Calu3 (cell line): ENCODE results near the gene NTM. TPM values are rescaled to one million over a fixed set of nuclear protein-coding genes. Genes with fewer than 3 reads are reported as not detected.

ENCODE experiments used
- BruUV-seq: library from RNA; stranded (reverse); fragments of 400-500 nt; replicated peaks from 2 replicates; lab custom pipeline; 2021; lab: Mats Ljungman, UMichigan
- CTCF ChIA-PET: fragments of 300-600 bp; sonication (Branson Sonifier 250); formaldehyde crosslinking; loops from one replicate; lab custom pipeline; 2022; ENCODE audit warnings: antibody characterized with exemption; lab: Charles Lee
- DNase-seq: peaks from one replicate; pipeline ENCODE4 v3.0.0; 2022
- H3K27ac Mint-ChIP-seq: one replicate; pipeline ENCODE4 v1.8.0; 2022; ENCODE audit warnings: mixed read lengths; ENCODE audit not compliant: unreplicated experiment
- H3K27me3 Mint-ChIP-seq: one replicate; pipeline ENCODE4 v1.8.0; 2022; ENCODE audit warnings: mixed read lengths; ENCODE audit not compliant: unreplicated experiment
- H3K36me3 Mint-ChIP-seq: one replicate; pipeline ENCODE4 v1.8.0; 2022; ENCODE audit warnings: mild to moderate bottlenecking, moderate library complexity, mixed read lengths; ENCODE audit not compliant: insufficient read depth, unreplicated experiment
- H3K4me1 Mint-ChIP-seq: one replicate; pipeline ENCODE4 v1.8.0; 2022; ENCODE audit warnings: mild to moderate bottlenecking, low read depth, mixed read lengths; ENCODE audit not compliant: unreplicated experiment
- H3K4me3 Mint-ChIP-seq: one replicate; pipeline ENCODE4 v1.8.0; 2022; ENCODE audit warnings: mild to moderate bottlenecking, low read depth, moderate library complexity, mixed read lengths; ENCODE audit not compliant: unreplicated experiment
- H3K9me3 Mint-ChIP-seq: one replicate; pipeline ENCODE4 v1.8.0; 2022; ENCODE audit warnings: low read depth, mixed read lengths; ENCODE audit not compliant: unreplicated experiment
- intact Hi-C: fragments of 100-400 bp; cut with micrococcal nuclease; formaldehyde crosslinking; loops from one replicate; pipeline ENCODE4 v1.10.0; 2022; ENCODE audit not compliant: unreplicated experiment
- total RNA-seq: library from RNA; stranded (reverse); gene quantifications from 2 replicates; pipeline ENCODE4 v1.2.3, GENCODE V29; 2022
- TF ChIP-seq, protein P1 (sequence below): fragments of 200-600 bp; IDR thresholded peaks from one replicate; pipeline ENCODE4 v1.8.0; 2022; ENCODE audit warnings: antibody characterized with exemption; ENCODE audit not compliant: unreplicated experiment

The NTM gene
- total RNA-seq, 1 experiment from 2014 or later, result not detected

DNA sequence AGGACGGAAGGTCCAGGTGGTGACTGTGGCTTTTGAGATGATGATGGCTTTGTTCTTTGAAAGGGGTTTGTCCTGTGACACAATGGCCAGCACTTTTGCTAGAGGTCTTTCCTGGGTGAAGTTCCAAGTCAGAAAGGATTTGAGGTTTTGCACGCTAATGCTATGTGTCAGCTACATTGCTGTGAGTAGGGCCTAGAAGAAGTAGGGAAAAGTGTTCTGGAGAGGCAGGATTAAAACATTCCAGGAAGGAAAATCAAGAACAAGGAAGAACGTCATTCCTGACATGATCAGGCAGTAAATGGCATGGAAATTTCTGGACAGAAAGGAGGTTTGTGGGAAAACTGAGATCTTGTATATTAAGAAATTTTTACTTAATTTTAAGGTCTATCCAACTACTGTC lies 290.7 kb downstream of the NTM start:
- no TSS peak for BruUV-seq
- TF ChIP-seq, protein P1, sequence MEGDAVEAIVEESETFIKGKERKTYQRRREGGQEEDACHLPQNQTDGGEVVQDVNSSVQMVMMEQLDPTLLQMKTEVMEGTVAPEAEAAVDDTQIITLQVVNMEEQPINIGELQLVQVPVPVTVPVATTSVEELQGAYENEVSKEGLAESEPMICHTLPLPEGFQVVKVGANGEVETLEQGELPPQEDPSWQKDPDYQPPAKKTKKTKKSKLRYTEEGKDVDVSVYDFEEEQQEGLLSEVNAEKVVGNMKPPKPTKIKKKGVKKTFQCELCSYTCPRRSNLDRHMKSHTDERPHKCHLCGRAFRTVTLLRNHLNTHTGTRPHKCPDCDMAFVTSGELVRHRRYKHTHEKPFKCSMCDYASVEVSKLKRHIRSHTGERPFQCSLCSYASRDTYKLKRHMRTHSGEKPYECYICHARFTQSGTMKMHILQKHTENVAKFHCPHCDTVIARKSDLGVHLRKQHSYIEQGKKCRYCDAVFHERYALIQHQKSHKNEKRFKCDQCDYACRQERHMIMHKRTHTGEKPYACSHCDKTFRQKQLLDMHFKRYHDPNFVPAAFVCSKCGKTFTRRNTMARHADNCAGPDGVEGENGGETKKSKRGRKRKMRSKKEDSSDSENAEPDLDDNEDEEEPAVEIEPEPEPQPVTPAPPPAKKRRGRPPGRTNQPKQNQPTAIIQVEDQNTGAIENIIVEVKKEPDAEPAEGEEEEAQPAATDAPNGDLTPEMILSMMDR, result no peak
- CTCF ChIA-PET, result no interaction called here

DNA sequence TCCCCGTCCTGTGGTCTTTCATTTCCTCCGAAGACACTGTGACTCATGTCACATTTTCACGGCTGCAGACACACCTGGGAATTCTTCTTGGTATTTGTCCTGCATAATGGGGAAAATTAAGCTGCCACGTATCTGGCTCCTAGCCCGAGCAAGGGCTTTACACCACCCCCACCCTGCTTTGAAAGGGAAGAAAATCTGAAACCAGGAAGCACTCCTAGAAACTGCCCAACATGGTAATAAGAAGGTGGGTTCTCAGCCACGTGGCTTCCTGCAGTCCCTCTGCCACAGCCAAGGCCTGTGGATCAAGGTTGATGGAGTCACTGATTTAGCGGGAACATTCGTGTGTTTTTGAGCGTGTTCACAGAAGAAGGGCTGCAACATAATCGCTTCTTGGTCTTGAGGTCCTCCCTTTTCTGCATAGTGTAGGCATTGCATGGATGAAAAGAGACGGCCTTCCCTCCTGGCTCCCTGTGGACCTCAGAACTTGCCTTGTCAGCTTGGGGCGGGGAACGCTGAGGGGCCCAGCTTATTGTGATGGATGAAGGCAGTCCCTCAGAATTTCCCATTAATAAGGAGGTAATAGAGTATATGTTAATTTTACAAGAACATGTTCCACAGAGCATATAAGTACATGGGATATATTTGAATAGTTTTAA lies 292.0 kb downstream of the NTM start:
- TF ChIP-seq, protein P1, result no peak

More for the DNA sequence above, 290.7 kb downstream of the NTM start:
- Mint-ChIP-seq H3K27ac (no peak overlapping the region), H3K4me3 (no peak overlapping the region), H3K27me3 (no peaks in the 10 kb centered on the region), H3K9me3 (no peaks in the 10 kb centered on the region), H3K36me3 (no peaks in the 10 kb centered on the region), H3K4me1 (no peaks in the 10 kb centered on the region)
- intact Hi-C loops, result no loop called here
- no peak for DNase-seq

DNA sequence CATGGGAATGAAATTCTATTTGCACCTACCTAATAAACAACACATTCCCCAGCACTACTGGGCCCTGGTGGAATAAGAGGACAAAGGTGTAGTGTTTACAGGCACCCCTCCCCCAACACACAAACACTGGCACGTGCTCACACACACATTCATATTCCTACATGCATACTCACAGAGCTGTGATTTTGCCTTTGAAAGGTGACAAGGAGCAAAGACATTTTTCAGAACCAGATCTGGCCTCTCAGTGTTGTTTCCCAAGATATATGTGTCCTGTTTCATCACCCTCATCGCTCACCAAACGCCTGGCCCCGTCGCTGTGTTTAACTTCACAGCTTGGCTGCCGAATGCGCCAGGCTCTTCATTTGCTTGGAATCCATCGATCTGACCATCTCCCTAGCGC lies 292.6 kb downstream of the NTM start:
- Mint-ChIP-seq H3K27ac (no peak overlapping the region), H3K36me3 (no peaks in the 10 kb centered on the region), H3K9me3 (no peaks in the 10 kb centered on the region), H3K27me3 (no peaks in the 10 kb centered on the region), H3K4me3 (no peak overlapping the region), H3K4me1 (no peaks in the 10 kb centered on the region)
- CTCF ChIA-PET, result no interaction called here
- BruUV-seq, result no TSS peak
- intact Hi-C loops, result no loop called here
- no peak for DNase-seq
- TF ChIP-seq, protein P1, result no peak

More for the DNA sequence above, 292.0 kb downstream of the NTM start:
- DNase-seq, result no peak
- Mint-ChIP-seq H3K4me3 (no peak overlapping the region), H3K27me3 (no peaks in the 10 kb centered on the region), H3K4me1 (no peaks in the 10 kb centered on the region), H3K36me3 (no peaks in the 10 kb centered on the region), H3K9me3 (no peaks in the 10 kb centered on the region), H3K27ac (no peak overlapping the region)
- CTCF ChIA-PET, result no interaction called here
- intact Hi-C loops, result no loop called here
- BruUV-seq, result no TSS peak

DNA sequence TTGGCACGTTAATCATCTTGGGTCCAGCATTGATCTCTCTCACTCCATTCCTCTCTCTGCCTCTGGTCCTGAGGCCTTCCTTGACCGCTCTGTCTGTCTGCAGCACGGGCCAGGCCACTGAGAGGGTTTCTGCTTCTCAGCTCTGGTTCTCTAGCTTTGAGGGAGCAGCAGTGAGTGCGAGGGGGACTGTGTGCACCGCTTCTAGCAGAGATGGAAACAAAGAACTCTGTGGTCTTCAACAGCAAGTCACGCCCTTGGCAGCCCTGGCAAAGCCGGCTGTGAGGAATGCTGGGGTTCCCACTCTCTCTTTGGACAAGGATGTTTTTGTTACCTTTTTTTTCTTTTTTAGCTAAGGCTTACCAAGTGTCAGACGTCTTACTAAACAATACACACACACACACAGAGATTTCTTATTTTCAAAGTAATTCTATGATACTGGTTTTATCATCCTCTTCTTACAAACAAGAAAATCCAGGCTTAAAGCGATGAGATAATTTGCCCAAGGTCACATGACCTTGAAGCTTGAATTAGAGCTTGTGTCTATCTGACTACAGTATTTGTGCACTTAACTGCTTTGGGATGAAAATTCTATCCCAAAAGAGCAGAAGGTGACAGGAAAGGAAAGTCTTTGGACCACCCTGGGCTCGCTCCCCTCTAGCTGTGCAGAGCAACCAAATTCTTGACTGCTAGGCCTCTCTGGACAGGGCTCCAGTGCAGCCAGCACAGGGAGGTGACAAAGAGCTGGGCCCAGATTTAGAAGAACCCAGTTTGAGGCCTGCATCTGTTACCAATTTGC lies 293.2 kb downstream of the NTM start:
- DNase-seq, result no peak
- no peak overlapping the region for H3K4me3 Mint-ChIP-seq
- BruUV-seq, result no TSS peak
- CTCF ChIA-PET, result no interaction called here
- TF ChIP-seq, protein P1, result no peak
- no peaks in the 10 kb centered on the region for H3K4me1 Mint-ChIP-seq
- no peaks in the 10 kb centered on the region for H3K9me3 Mint-ChIP-seq
- H3K27me3 Mint-ChIP-seq, result no peaks in the 10 kb centered on the region
- H3K27ac Mint-ChIP-seq, result no peak overlapping the region
- H3K36me3 Mint-ChIP-seq, result no peaks in the 10 kb centered on the region
- intact Hi-C loops, result no loop called here
